ENCODE results near the gene CRHR1.
A peak's percentile ranks its signal among the peaks of the same experiment; 100 is the strongest.

CRHR1 gene

DNA sequence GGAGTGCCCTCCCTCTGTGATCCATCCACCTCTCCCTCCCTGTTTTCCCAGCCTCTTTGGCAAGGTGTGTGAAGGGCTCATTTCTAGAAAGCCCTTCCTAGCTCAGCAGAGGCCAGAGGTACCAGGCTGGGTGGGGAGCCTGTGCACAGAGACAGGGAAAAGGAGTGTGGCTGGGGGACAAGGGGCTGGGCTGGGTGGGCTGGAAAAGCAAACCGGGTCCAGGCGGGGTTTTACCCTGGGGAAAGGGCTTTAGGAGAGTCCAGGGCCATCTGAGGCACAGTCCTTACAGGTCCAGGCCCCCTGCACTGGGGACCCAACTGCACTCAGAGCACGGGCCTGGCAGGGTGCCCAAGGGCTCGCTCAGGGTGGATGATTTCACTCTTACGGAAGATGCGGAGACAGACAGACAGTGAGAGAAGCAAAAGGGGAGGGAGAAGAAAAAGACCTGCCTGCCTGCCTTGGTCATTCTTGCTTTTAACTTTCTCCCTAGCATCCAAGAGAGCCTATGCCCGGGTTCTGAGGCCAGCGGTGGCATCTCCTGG, 7.0 kb downstream of the CRHR1 start:
- TF ChIP-seq FOXM1 (IDR thresholded peaks at IDR 0.05; ENCODE audit: borderline replicate concordance, low read depth) (no peak), TCF12 (IDR thresholded peaks at IDR 0.05; ENCODE audit: low read depth) (no peak), RAD21 (IDR thresholded peaks at IDR 0.05; ENCODE audit: low read depth) (no peak), REST (IDR thresholded peaks at IDR 0.05; ENCODE audit: low read depth) (no peak), EGR1 (IDR thresholded peaks at IDR 0.05) (no peak)

GRCh38 chr17:45791935-45792334, 7.8 kb downstream of the CRHR1 start:
- TF ChIP-seq YY1 (IDR thresholded peaks at IDR 0.05; ENCODE audit: low read depth), result 0 out of 2 replicates have a peak, but pooled peaks have one; percentile 16
- TF ChIP-seq NFIC (IDR thresholded peaks at IDR 0.05), result peak; percentile 73
- TF ChIP-seq EGR1 (IDR thresholded peaks at IDR 0.05), result no peak
- no peak for TF ChIP-seq ZBTB7A (IDR thresholded peaks at IDR 0.05; ENCODE audit: low read depth)
- TF ChIP-seq RAD21 (IDR thresholded peaks at IDR 0.05; ENCODE audit: low read depth), result peak; percentile 20; the same call in 1 of the 2 replicates

- TF ChIP-seq, protein P1, sequence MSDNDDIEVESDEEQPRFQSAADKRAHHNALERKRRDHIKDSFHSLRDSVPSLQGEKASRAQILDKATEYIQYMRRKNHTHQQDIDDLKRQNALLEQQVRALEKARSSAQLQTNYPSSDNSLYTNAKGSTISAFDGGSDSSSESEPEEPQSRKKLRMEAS (IDR thresholded peaks at IDR 0.05), result no peak
- TF ChIP-seq EP300 (IDR thresholded peaks at IDR 0.05; ENCODE audit: borderline replicate concordance) (no peak), REST (IDR thresholded peaks at IDR 0.05; ENCODE audit: low read depth) (no peak), YY1 (IDR thresholded peaks at IDR 0.05; ENCODE audit: low read depth) (no peak), CREB1 (IDR thresholded peaks at IDR 0.05; ENCODE audit: low read depth) (no peak), FOXM1 (IDR thresholded peaks at IDR 0.05; ENCODE audit: borderline replicate concordance, low read depth) (no peak), EGR1 (IDR thresholded peaks at IDR 0.05) (no peak)
These were observed 8.3 kb downstream of the CRHR1 start for GRCh38 chr17:45792437-45792836.

- TF ChIP-seq CEBPB (IDR thresholded peaks at IDR 0.05) (no peak), EP300 (IDR thresholded peaks at IDR 0.05; ENCODE audit: borderline replicate concordance) (no peak), EGR1 (IDR thresholded peaks at IDR 0.05) (no peak), YY1 (IDR thresholded peaks at IDR 0.05; ENCODE audit: low read depth) (no peak), TCF12 (IDR thresholded peaks at IDR 0.05; ENCODE audit: low read depth) (no peak), ZBTB7A (IDR thresholded peaks at IDR 0.05; ENCODE audit: low read depth) (no peak), REST (IDR thresholded peaks at IDR 0.05; ENCODE audit: low read depth) (no peak), NFIC (IDR thresholded peaks at IDR 0.05) (no peak), TEAD4 (IDR thresholded peaks at IDR 0.05) (no peak), CREB1 (IDR thresholded peaks at IDR 0.05; ENCODE audit: low read depth) (no peak), RAD21 (IDR thresholded peaks at IDR 0.05; ENCODE audit: low read depth) (no peak), FOXM1 (IDR thresholded peaks at IDR 0.05; ENCODE audit: borderline replicate concordance, low read depth) (no peak), TAF1 (IDR thresholded peaks at IDR 0.05; ENCODE audit: low read depth) (no peak)
- TF ChIP-seq, protein P1 (IDR thresholded peaks at IDR 0.05), result no peak
- TF ChIP-seq, protein P2, sequence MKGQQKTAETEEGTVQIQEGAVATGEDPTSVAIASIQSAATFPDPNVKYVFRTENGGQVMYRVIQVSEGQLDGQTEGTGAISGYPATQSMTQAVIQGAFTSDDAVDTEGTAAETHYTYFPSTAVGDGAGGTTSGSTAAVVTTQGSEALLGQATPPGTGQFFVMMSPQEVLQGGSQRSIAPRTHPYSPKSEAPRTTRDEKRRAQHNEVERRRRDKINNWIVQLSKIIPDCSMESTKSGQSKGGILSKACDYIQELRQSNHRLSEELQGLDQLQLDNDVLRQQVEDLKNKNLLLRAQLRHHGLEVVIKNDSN (IDR thresholded peaks at IDR 0.05), result no peak
These were observed 9.1 kb downstream of the CRHR1 start for GRCh38 chr17:45792995-45793755.

DNA sequence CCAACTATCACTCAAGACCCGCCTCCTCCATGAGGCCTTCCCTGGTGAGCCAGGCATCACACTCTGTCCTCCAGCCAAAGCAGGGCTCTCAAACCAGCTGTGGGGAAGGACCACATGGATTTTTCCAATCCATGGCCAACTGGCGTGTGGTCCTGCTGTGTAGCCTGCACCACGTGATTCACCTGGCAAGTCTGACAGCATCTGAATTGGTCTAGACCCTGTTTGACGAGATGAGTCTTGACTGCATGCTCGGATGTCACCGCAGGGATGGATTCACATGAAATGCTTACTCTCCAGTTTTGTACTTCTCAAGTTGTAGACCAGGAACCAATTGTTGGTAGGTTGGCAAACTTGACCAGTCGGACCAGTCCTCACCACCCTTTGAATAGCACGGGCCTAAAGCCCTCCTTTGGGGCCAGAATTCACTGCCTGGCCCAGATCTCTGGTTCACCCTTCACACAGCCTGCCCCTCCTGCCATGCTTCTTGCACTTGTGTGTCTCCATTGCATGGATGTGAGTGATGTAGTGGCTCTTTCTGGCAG, 9.9 kb downstream of the CRHR1 start:
- TF ChIP-seq YY1 (IDR thresholded peaks at IDR 0.05; ENCODE audit: low read depth) (no peak), ZBTB7A (IDR thresholded peaks at IDR 0.05; ENCODE audit: low read depth) (no peak), NFIC (IDR thresholded peaks at IDR 0.05) (no peak), TAF1 (IDR thresholded peaks at IDR 0.05; ENCODE audit: low read depth) (no peak), TCF12 (IDR thresholded peaks at IDR 0.05; ENCODE audit: low read depth) (no peak), REST (IDR thresholded peaks at IDR 0.05; ENCODE audit: low read depth) (no peak), RAD21 (IDR thresholded peaks at IDR 0.05; ENCODE audit: low read depth) (no peak), FOXM1 (IDR thresholded peaks at IDR 0.05; ENCODE audit: borderline replicate concordance, low read depth) (no peak), TEAD4 (IDR thresholded peaks at IDR 0.05) (no peak), CEBPB (IDR thresholded peaks at IDR 0.05) (no peak), CREB1 (IDR thresholded peaks at IDR 0.05; ENCODE audit: low read depth) (no peak), EP300 (IDR thresholded peaks at IDR 0.05; ENCODE audit: borderline replicate concordance) (no peak)
- TF ChIP-seq, protein P2 (IDR thresholded peaks at IDR 0.05), result no peak
- TF ChIP-seq, protein P1 (IDR thresholded peaks at IDR 0.05), result no peak

Data from Ishikawa (cell line).